Urothelium cell line (cell line): ENCODE results near the gene HYCC2.
"Not testable (repeated sequence)": the region's sequence is repeated elsewhere in the genome, so short reads cannot be mapped to it uniquely, and the experiment has no call there.

Source experiments
- DNase-seq: peaks from one replicate; pipeline ENCODE4 v3.0.0; 2011; ENCODE audit warnings: low spot score, mixed read lengths
- FAIRE-seq: peaks from 2 replicates; lab custom pipeline; 2011; peaks lifted over from hg19 to GRCh38; lab: Jason Lieb, UNC

HYCC2 gene

GRCh38 chr2:201071479-201072200 is at the start of gene HYCC2, which contains the start of gene NDUFB3:
TSS of gene HYCC2 (minus strand) at chr2:201071671. CDS start at chr2:201024009, 47,662 bp downstream.
TSS of gene NDUFB3 (plus strand) at chr2:201072001. CDS start at chr2:201078883, 6,882 bp downstream.
- peak; percentile 97 for DNase-seq
- FAIRE-seq: peak; percentile 97

- no peak for FAIRE-seq
- no peak for DNase-seq
Observed at GRCh38 chr2:201118961-201119854, 47.7 kb upstream of the HYCC2 start.

- FAIRE-seq (no peak), DNase-seq (peak; percentile 76)
Observed at GRCh38 chr2:201118121-201118960, 46.9 kb upstream of the HYCC2 start.

GRCh38 chr2:201117735-201118094 is 46.2 kb upstream of the HYCC2 start:
- not testable (repeated sequence) for DNase-seq, FAIRE-seq

- DNase-seq (peak; percentile 37), FAIRE-seq (no peak)
Observed at GRCh38 chr2:201116959-201117734, 45.7 kb upstream of the HYCC2 start.

- no peak for FAIRE-seq
- peak; percentile 60 for DNase-seq
Observed at GRCh38 chr2:201116115-201116958, 44.9 kb upstream of the HYCC2 start, which contains the start of gene CFLAR. TSS of gene CFLAR (plus strand) at chr2:201116164. CDS start at chr2:201129866, 13,702 bp downstream.

- FAIRE-seq (no peak), DNase-seq (no peak)
Observed at GRCh38 chr2:201114846-201115245, 43.4 kb upstream of the HYCC2 start.

GRCh38 chr2:201114350-201114749 is 42.9 kb upstream of the HYCC2 start:
- DNase-seq (no peak), FAIRE-seq (no peak)

GRCh38 chr2:201111096-201111495 is 39.6 kb upstream of the HYCC2 start:
- FAIRE-seq (no peak), DNase-seq (no peak)

GRCh38 chr2:201110615-201111014 is 39.1 kb upstream of the HYCC2 start:
- FAIRE-seq: no peak

GRCh38 chr2:201109186-201109585 is 37.7 kb upstream of the HYCC2 start:
- no peak for FAIRE-seq

More at GRCh38 chr2:201110615-201111014, 39.1 kb upstream of the HYCC2 start:
- DNase-seq: no peak

GRCh38 chr2:201108341-201108740 is 36.9 kb upstream of the HYCC2 start:
- no peak for FAIRE-seq
- no peak for DNase-seq

More at GRCh38 chr2:201109186-201109585, 37.7 kb upstream of the HYCC2 start:
- no peak for DNase-seq

GRCh38 chr2:201107624-201108023 is 36.2 kb upstream of the HYCC2 start:
- no peak for DNase-seq
- no peak for FAIRE-seq

GRCh38 chr2:201105759-201106158 is 34.3 kb upstream of the HYCC2 start:
- DNase-seq (no peak), FAIRE-seq (no peak)

GRCh38 chr2:201100497-201100896 is 29.0 kb upstream of the HYCC2 start:
- FAIRE-seq: no peak
- no peak for DNase-seq

- no peak for FAIRE-seq
- no peak for DNase-seq
Observed at GRCh38 chr2:201093573-201093972, 22.1 kb upstream of the HYCC2 start.

GRCh38 chr2:201090574-201090973 is 19.1 kb upstream of the HYCC2 start:
- FAIRE-seq (no peak), DNase-seq (no peak)

GRCh38 chr2:201084863-201085262 is 13.4 kb upstream of the HYCC2 start:
- DNase-seq: no peak
- no peak for FAIRE-seq

- FAIRE-seq: no peak
- DNase-seq: no peak
Observed at GRCh38 chr2:201074996-201075395, 3.5 kb upstream of the HYCC2 start.
